ENCODE data around the gene FER.

FER gene

DNA sequence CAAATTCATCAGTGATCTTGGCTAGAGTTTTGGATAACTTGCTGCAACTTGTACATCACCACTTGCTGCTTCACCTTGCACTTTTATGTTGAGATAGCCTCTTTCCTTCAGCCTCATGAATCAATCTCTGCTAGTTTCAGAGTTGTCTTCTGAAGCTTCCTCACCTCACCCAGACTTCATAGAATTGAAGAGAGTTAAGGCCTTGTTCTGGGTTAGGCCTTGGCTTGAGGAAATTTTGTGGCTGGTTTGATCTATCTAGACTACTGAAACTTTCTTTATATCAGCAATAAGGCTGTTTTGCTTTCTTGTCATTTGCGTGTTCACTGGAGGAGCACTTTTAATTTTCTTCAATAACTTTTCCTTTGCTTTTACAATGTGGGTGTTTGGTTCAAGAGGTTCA lies 12.8 kb downstream of the FER start:
- Histone ChIP-seq H3K4me2 (ENCODE audit: low read length) (no peak overlapping the region), H3K9me2 (replicated peaks; ENCODE audit: control insufficient read depth, low read length) (no peaks in the 10 kb centered on the region), H3K27ac (ENCODE audit: low read depth, low read length) (no peak overlapping the region), H3K4me1 (ENCODE audit: control insufficient read depth, low read length) (peaks cover 6% of the 10 kb centered on the region; the same call in 1 of the 2 replicates), H3K4me3 (ENCODE audit: low read length) (no peak overlapping the region), H3K79me2 (ENCODE audit: control insufficient read depth, low read length) (no peaks in the 10 kb centered on the region), H3K36me3 (ENCODE audit: control insufficient read depth, low read length) (no peaks in the 10 kb centered on the region), H3K9me3 (ENCODE audit: control insufficient read depth, insufficient read depth, low read length) (no peaks in the 10 kb centered on the region), H4K20me1 (ENCODE audit: control insufficient read depth, insufficient read depth, low read depth, low read length) (no peaks in the 10 kb centered on the region), H3K27me3 (ENCODE audit: control insufficient read depth, low read length) (no peaks in the 10 kb centered on the region), H3F3A (ENCODE audit: control insufficient read depth, insufficient read depth) (no peaks in the 10 kb centered on the region)
- TF ChIP-seq EZH2phosphoT487 (IDR thresholded peaks at IDR 0.05; ENCODE audit: borderline replicate concordance, low read length): no peak
- TF ChIP-seq, protein P1, sequence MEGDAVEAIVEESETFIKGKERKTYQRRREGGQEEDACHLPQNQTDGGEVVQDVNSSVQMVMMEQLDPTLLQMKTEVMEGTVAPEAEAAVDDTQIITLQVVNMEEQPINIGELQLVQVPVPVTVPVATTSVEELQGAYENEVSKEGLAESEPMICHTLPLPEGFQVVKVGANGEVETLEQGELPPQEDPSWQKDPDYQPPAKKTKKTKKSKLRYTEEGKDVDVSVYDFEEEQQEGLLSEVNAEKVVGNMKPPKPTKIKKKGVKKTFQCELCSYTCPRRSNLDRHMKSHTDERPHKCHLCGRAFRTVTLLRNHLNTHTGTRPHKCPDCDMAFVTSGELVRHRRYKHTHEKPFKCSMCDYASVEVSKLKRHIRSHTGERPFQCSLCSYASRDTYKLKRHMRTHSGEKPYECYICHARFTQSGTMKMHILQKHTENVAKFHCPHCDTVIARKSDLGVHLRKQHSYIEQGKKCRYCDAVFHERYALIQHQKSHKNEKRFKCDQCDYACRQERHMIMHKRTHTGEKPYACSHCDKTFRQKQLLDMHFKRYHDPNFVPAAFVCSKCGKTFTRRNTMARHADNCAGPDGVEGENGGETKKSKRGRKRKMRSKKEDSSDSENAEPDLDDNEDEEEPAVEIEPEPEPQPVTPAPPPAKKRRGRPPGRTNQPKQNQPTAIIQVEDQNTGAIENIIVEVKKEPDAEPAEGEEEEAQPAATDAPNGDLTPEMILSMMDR (IDR thresholded peaks at IDR 0.05; ENCODE audit: low read depth, low read length, poor library complexity, severe bottlenecking): no peak

- no peaks in the 10 kb centered on the region for H3F3A ChIP-seq (ENCODE audit: control insufficient read depth, insufficient read depth)
- H3K4me1 ChIP-seq (ENCODE audit: control insufficient read depth, low read length): peaks cover 6% of the 10 kb centered on the region; the same call in 1 of the 2 replicates
- no peak overlapping the region for H3K4me2 ChIP-seq (ENCODE audit: low read length)
- H3K4me3 ChIP-seq (ENCODE audit: low read length): no peak overlapping the region
- H3K27ac ChIP-seq (ENCODE audit: low read depth, low read length): no peak overlapping the region
- no peaks in the 10 kb centered on the region for H3K9me3 ChIP-seq (ENCODE audit: control insufficient read depth, insufficient read depth, low read length)
- TF ChIP-seq, protein P1 (IDR thresholded peaks at IDR 0.05; ENCODE audit: low read depth, low read length, poor library complexity, severe bottlenecking): no peak
- TF ChIP-seq EZH2phosphoT487 (IDR thresholded peaks at IDR 0.05; ENCODE audit: borderline replicate concordance, low read length): no peak
- H4K20me1 ChIP-seq (ENCODE audit: control insufficient read depth, insufficient read depth, low read depth, low read length): no peaks in the 10 kb centered on the region
- no peaks in the 10 kb centered on the region for H3K9me2 ChIP-seq (replicated peaks; ENCODE audit: control insufficient read depth, low read length)
- no peaks in the 10 kb centered on the region for H3K79me2 ChIP-seq (ENCODE audit: control insufficient read depth, low read length)
- H3K36me3 ChIP-seq (ENCODE audit: control insufficient read depth, low read length): no peaks in the 10 kb centered on the region
- no peaks in the 10 kb centered on the region for H3K27me3 ChIP-seq (ENCODE audit: control insufficient read depth, low read length)
These were observed 15.0 kb downstream of the FER start for GRCh38 chr5:108762660-108763059.

DNA sequence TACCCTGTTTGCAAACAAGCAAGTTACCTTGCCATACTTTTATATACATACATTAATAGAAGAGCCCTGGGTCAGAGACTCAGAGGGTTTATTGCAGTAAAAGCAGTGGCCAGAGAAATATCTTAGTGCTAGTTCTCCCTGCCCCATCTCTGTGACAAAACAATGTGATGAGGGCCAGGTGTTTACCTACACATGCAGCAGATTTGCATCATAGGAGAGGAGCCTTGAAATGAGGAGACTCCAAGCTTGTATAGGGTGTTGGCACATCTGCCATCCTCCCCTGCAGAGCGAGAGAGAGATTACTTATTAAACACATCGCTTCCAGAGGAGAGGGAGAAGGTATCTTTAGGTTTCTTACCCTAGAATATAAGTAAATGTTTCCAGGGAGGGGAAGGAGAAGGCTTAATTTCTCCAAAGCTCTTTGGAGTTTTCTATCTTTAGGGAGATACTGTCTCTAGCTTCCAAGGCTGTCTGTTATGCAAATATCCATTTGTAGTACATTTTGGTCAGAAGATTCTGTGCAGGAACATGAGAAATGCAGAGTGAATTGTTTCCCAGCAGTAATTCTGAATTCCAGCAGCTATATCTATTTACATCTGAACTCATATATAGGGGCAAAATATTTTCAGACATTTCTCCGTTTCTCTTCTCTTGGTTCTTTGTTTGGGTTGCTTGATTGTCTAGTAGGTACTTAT lies 15.7 kb downstream of the FER start:
- Histone ChIP-seq H3F3A (ENCODE audit: control insufficient read depth, insufficient read depth) (no peaks in the 10 kb centered on the region), H3K36me3 (ENCODE audit: control insufficient read depth, low read length) (no peaks in the 10 kb centered on the region), H3K79me2 (ENCODE audit: control insufficient read depth, low read length) (no peaks in the 10 kb centered on the region), H3K9me3 (ENCODE audit: control insufficient read depth, insufficient read depth, low read length) (no peaks in the 10 kb centered on the region), H3K9me2 (replicated peaks; ENCODE audit: control insufficient read depth, low read length) (no peaks in the 10 kb centered on the region), H3K27me3 (ENCODE audit: control insufficient read depth, low read length) (no peaks in the 10 kb centered on the region), H4K20me1 (ENCODE audit: control insufficient read depth, insufficient read depth, low read depth, low read length) (no peaks in the 10 kb centered on the region), H3K4me3 (ENCODE audit: low read length) (no peak overlapping the region), H3K4me2 (ENCODE audit: low read length) (no peak overlapping the region), H3K4me1 (ENCODE audit: control insufficient read depth, low read length) (peaks cover 6% of the 10 kb centered on the region; the same call in 1 of the 2 replicates), H3K27ac (ENCODE audit: low read depth, low read length) (no peak overlapping the region)
- TF ChIP-seq, protein P1 (IDR thresholded peaks at IDR 0.05; ENCODE audit: low read depth, low read length, poor library complexity, severe bottlenecking): no peak
- no peak for TF ChIP-seq EZH2phosphoT487 (IDR thresholded peaks at IDR 0.05; ENCODE audit: borderline replicate concordance, low read length)
